Measurements from ENCODE around the gene TRIM72. TPM values are rescaled to one million over a fixed set of nuclear protein-coding genes. Genes with fewer than 3 reads are reported as not detected.

The TRIM72 gene
- total RNA-seq, 4 donors from 2014 or later, result 0.14 TPM; not detected in 3

DNA sequence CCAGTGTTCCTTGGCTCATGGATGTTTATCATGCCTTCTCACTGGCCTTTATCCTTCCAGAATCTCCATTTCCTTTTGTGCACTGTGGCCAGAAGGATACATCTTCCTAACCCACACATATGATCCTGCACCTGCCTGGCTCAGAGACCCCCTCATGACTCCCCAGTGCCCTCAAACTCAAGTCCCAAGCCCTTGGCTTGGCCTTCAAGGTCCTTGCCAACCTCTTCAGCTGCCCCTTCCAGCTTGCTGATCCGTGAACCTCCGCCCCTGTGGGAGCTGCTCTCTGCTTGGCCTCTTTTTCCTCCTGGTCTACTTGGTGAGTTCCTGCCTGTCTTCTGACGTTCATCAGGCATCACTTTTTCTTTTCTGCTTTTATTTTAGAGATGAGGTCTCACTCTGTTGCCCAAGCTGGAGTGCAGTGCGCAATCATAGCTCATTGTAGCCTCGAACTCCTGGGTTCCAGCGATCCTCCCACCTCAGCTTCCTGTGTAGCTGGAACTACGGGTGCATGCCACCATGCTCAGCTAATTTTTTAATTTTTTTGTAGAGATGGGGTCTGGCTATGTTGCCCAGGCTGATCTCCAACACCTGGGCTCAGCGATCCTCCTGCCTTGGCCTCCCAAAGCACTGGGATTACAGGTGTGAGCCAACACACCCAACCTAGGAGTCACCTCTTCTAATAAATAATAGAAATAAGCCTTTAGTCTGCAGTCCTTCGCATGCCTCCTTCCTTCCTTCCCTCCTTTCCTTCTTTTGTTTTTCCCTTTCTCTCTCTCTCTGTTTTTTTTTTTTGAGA lies 8.8 kb upstream of the TRIM72 start:
- no peak for TF ChIP-seq POLR2A (IDR thresholded peaks at IDR 0.05)
- no peak for TF ChIP-seq POLR2AphosphoS5 (IDR thresholded peaks at IDR 0.05)
- no peak for TF ChIP-seq EP300 (IDR thresholded peaks at IDR 0.05; ENCODE audit: low read depth)
- TF ChIP-seq, protein P1, sequence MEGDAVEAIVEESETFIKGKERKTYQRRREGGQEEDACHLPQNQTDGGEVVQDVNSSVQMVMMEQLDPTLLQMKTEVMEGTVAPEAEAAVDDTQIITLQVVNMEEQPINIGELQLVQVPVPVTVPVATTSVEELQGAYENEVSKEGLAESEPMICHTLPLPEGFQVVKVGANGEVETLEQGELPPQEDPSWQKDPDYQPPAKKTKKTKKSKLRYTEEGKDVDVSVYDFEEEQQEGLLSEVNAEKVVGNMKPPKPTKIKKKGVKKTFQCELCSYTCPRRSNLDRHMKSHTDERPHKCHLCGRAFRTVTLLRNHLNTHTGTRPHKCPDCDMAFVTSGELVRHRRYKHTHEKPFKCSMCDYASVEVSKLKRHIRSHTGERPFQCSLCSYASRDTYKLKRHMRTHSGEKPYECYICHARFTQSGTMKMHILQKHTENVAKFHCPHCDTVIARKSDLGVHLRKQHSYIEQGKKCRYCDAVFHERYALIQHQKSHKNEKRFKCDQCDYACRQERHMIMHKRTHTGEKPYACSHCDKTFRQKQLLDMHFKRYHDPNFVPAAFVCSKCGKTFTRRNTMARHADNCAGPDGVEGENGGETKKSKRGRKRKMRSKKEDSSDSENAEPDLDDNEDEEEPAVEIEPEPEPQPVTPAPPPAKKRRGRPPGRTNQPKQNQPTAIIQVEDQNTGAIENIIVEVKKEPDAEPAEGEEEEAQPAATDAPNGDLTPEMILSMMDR (IDR thresholded peaks at IDR 0.05), result no peak
- 94% methylated on average over 9 of the region's 9 CpGs; no CpG with 5 or more reads in 1 of the 2 donors for WGBS, 2 donors (ENCODE audit: low coverage in 1 of 2)
- in situ Hi-C loops (cut with MboI; ENCODE audit: low pct_ligation_motif_present in 1 of 4, low pct_unique_long_range_greater_than_20kb in 1 of 4, low sequenced_read_pairs in 3 of 4), result no loop called here

DNA sequence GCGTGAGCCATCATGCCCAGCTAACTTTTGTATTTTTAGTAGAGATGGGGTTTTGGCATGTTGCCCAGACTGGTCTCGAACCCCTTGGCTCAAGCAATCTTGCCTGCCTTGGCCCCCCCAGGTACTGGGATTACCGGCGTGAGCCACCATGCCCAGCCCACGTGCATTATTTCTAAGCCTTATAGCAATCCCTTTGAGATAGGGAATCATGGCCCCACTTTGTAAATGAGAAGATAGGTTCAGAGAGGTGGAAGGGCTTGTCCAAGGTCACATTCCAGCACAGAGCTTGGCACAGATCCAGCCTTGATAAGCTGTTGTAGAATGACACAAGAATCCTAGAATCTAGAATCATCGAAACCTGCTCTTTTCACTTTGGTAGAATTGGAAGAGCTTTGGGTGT lies 7.1 kb upstream of the TRIM72 start:
- no peak overlapping the region for H3K27ac ChIP-seq
- no peak for DNase-seq
- H3K4me1 ChIP-seq, result peaks cover 1 to 13% (median 9%) of the 10 kb centered on the region in 4 donors
- no peak overlapping the region for H3K4me3 ChIP-seq
- no peaks in the 10 kb centered on the region for H3K36me3 ChIP-seq
- H3K27me3 ChIP-seq, result no peaks in the 10 kb centered on the region
- TF ChIP-seq POLR2AphosphoS5 (IDR thresholded peaks at IDR 0.05) (no peak), POLR2A (IDR thresholded peaks at IDR 0.05) (no peak), EP300 (IDR thresholded peaks at IDR 0.05; ENCODE audit: low read depth) (no peak)
- TF ChIP-seq, protein P1 (IDR thresholded peaks at IDR 0.05), result no peak
- WGBS, 2 donors (ENCODE audit: low coverage in 1 of 2), result 59 to 63% methylated on average over 3 to 6 of the region's 6 CpGs
- intact Hi-C loops (cut with DNase I; ENCODE audit: low total_unique reads) (no loop called here), in situ Hi-C loops (cut with MboI; ENCODE audit: low pct_ligation_motif_present in 1 of 4, low pct_unique_long_range_greater_than_20kb in 1 of 4, low sequenced_read_pairs in 3 of 4) (no loop called here)
- H3K9me3 ChIP-seq, result no peaks in the 10 kb centered on the region

More for the DNA sequence above, 8.8 kb upstream of the TRIM72 start:
- H3K27me3 ChIP-seq, result no peaks in the 10 kb centered on the region
- intact Hi-C loops (cut with DNase I; ENCODE audit: low total_unique reads), result no loop called here
- H3K27ac ChIP-seq, result no peak overlapping the region
- no peak for DNase-seq
- no peak overlapping the region for H3K4me3 ChIP-seq
- H3K9me3 ChIP-seq, result no peaks in the 10 kb centered on the region
- peaks cover 15 to 28% (median 22%) of the 10 kb centered on the region in 4 donors for H3K4me1 ChIP-seq
- H3K36me3 ChIP-seq, result no peaks in the 10 kb centered on the region

DNA sequence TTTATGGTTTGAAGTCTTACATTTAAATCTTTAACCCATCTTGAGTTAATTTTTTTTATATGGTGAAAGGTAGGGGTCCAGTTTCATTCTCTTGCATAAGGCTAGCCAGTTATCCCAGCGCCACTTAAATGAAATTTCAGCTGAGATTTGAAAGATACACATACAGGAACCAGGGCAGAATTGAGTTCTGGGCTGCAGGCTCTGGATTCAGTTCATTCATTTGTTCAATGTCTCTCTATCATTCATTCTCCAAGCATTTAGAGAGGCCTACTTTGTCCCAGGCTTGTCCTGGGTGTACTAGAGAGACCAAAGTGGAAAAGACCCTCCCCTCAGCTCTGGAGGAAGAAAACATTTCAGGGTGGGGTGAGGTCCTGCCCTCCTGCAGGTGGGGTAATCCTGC lies 577 bp upstream of the TRIM72 start:
- H3K36me3 ChIP-seq, result no peaks in the 10 kb centered on the region
- no peak overlapping the region for H3K27ac ChIP-seq
- H3K4me3 ChIP-seq, result no peak overlapping the region
- TF ChIP-seq POLR2A (IDR thresholded peaks at IDR 0.05) (no peak), POLR2AphosphoS5 (IDR thresholded peaks at IDR 0.05) (no peak), EP300 (IDR thresholded peaks at IDR 0.05; ENCODE audit: low read depth) (no peak)
- TF ChIP-seq, protein P1 (IDR thresholded peaks at IDR 0.05), result no peak
- H3K27me3 ChIP-seq, result peaks cover 58% of the 10 kb centered on the region
- no peak for DNase-seq
- in situ Hi-C loops (cut with MboI; ENCODE audit: low pct_ligation_motif_present in 1 of 4, low pct_unique_long_range_greater_than_20kb in 1 of 4, low sequenced_read_pairs in 3 of 4) (no loop called here), intact Hi-C loops (cut with DNase I; ENCODE audit: low total_unique reads) (no loop called here)
- peaks cover 15 to 29% (median 26%) of the 10 kb centered on the region in 4 donors for H3K4me1 ChIP-seq
- no peaks in the 10 kb centered on the region for H3K9me3 ChIP-seq
- 83 to 100% methylated on average over 1 of the region's 1 CpG for WGBS, 2 donors (ENCODE audit: low coverage in 1 of 2)

DNA sequence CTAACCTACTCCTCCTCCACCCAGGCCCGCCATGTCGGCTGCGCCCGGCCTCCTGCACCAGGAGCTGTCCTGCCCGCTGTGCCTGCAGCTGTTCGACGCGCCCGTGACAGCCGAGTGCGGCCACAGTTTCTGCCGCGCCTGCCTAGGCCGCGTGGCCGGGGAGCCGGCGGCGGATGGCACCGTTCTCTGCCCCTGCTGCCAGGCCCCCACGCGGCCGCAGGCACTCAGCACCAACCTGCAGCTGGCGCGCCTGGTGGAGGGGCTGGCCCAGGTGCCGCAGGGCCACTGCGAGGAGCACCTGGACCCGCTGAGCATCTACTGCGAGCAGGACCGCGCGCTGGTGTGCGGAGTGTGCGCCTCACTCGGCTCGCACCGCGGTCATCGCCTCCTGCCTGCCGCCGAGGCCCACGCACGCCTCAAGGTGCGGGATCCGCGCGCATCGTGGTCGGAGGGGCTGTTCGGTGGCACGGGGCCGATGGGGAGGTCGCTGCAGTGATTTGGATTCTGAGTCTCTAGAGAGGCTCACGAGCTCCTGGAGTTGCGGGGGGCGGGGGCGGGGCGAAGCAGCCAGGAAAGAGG lies 878 bp downstream of the TRIM72 start:
- no peaks in the 10 kb centered on the region for H3K36me3 ChIP-seq
- TF ChIP-seq POLR2AphosphoS5 (IDR thresholded peaks at IDR 0.05) (no peak), POLR2A (IDR thresholded peaks at IDR 0.05) (no peak), EP300 (IDR thresholded peaks at IDR 0.05; ENCODE audit: low read depth) (no peak)
- TF ChIP-seq, protein P1 (IDR thresholded peaks at IDR 0.05), result no peak
- H3K9me3 ChIP-seq, result no peaks in the 10 kb centered on the region
- in situ Hi-C loops (cut with MboI; ENCODE audit: low pct_ligation_motif_present in 1 of 4, low pct_unique_long_range_greater_than_20kb in 1 of 4, low sequenced_read_pairs in 3 of 4) (no loop called here), intact Hi-C loops (cut with DNase I; ENCODE audit: low total_unique reads) (no loop called here)
- no peak overlapping the region for H3K27ac ChIP-seq
- H3K4me3 ChIP-seq, result peak overlapping the region in 3 of 4 donors; percentile 10 to 49 (median 33)
- H3K4me1 ChIP-seq, result peaks cover 15 to 29% (median 26%) of the 10 kb centered on the region in 4 donors
- WGBS, 2 donors (ENCODE audit: low coverage in 1 of 2), result 0% methylated on average over 2 of the region's 58 CpGs; no CpG with 5 or more reads in 1 of the 2 donors
- DNase-seq, result no peak
- peaks cover 73% of the 10 kb centered on the region for H3K27me3 ChIP-seq

All from transverse colon (tissue), 4 donors.